Sigmoid colon (tissue), 7 donors: ENCODE results near the gene KRTCAP2. TPM values are rescaled to one million over a fixed set of nuclear protein-coding genes. Genes with fewer than 3 reads are reported as not detected.
"Not testable (repeated sequence)": the region's sequence is repeated elsewhere in the genome, so short reads cannot be mapped to it uniquely, and the experiment has no call there.

ENCODE experiments used
- DNase-seq: peaks from one replicate; pipeline ENCODE4 v3.0.0-alpha.2; 2019
- H3K27ac ChIP-seq, 4 donors: fragments of 200-600 bp; sonication (generic); one replicate each; pipeline ENCODE4 v1.5.1; 2016 to 2019; ENCODE audit warnings: mild to moderate bottlenecking in 1 of 4
- H3K27me3 ChIP-seq, 3 donors: fragments of 200-600 bp; sonication (generic); one replicate each; pipeline ENCODE4 v1.5.1; 2019; ENCODE audit warnings: mild to moderate bottlenecking in 1 of 3
- H3K36me3 ChIP-seq, 4 donors: fragments of 200-600 bp; sonication (generic); one replicate each; pipeline ENCODE4 v1.5.1; 2016 to 2019
- H3K4me1 ChIP-seq, 4 donors: fragments of 200-600 bp; sonication (generic); one replicate each; pipeline ENCODE4 v1.5.1; 2017 to 2019
- H3K4me3 ChIP-seq, 4 donors: fragments of 200-600 bp; sonication (generic); one replicate each; pipeline ENCODE4 v1.5.1; 2017 to 2019; ENCODE audit warnings: mild to moderate bottlenecking in 2 of 4, moderate library complexity in 1 of 4
- H3K9me3 ChIP-seq, 4 donors: fragments of 200-600 bp in 3 of 4; sonication (generic) in 3 of 4; one replicate each; pipeline versions ENCODE4 v1.5.1 to v1.6.1; 2013 to 2019
- EP300 ChIP-seq, 4 donors: sonication (generic); formaldehyde crosslinking; IDR thresholded peaks; one replicate each; pipeline ENCODE4 v1.6.1; 2017; ENCODE audit warnings: antibody characterized with exemption in 4 of 4
- POLR2A ChIP-seq, 2 donors: fragments of 450-650 bp; IDR thresholded peaks; one replicate each; pipeline ENCODE4 v1.6.1; 2016; ENCODE audit warnings: antibody characterized with exemption in 2 of 2, mild to moderate bottlenecking in 2 of 2, moderate library complexity in 2 of 2
- POLR2AphosphoS5 ChIP-seq, 4 donors: sonication (generic); formaldehyde crosslinking; IDR thresholded peaks; one replicate each; pipeline ENCODE4 v1.6.1; 2017; ENCODE audit warnings: antibody characterized with exemption in 4 of 4
- WGBS, 2 donors: extraction: QIAGEN DNeasy Blood & Tissue Kit; methylation state at CpG; one replicate each; pipeline ENCODE4 v1.1.7; 2013; 5-methylcytosine and 5-hydroxymethylcytosine counted together
- intact Hi-C: fragments of 100-400 bp; cut with DNase I; formaldehyde crosslinking; loops from one replicate; pipeline ENCODE4 v1.15.1; 2023
- polyA plus RNA-seq, 3 donors: library from polyadenylated mRNA; stranded (reverse); fragments of 200-250 nt; gene quantifications; one replicate each; pipeline ENCODE4 v1.2.3, GENCODE V29; 2013
- total RNA-seq, 4 donors: library from RNA; depleted of rRNA; stranded (reverse); fragments of >200 nt; gene quantifications; one replicate each; pipeline ENCODE4 v1.1.0, GENCODE V29; 2016
- TF ChIP-seq, protein P1 (sequence below), 4 experiments: fragments of 450-650 bp in 3 of 4; fragments of 200-600 bp in 1 of 4; IDR thresholded peaks; one replicate each; pipeline ENCODE4 v1.5.1; 2016 to 2019; ENCODE audit warnings: antibody characterized with exemption in 4 of 4, mild to moderate bottlenecking in 3 of 4, moderate library complexity in 2 of 4
- donor health status: healthy with polysubstance abuse.
- donor health status: Bipolar disorder and iron deficiency.
- donor health status: healthy.

Gene KRTCAP2
- total and polyA plus RNA-seq, 7 donors: 72.9 to 245 (median 113) TPM

DNA sequence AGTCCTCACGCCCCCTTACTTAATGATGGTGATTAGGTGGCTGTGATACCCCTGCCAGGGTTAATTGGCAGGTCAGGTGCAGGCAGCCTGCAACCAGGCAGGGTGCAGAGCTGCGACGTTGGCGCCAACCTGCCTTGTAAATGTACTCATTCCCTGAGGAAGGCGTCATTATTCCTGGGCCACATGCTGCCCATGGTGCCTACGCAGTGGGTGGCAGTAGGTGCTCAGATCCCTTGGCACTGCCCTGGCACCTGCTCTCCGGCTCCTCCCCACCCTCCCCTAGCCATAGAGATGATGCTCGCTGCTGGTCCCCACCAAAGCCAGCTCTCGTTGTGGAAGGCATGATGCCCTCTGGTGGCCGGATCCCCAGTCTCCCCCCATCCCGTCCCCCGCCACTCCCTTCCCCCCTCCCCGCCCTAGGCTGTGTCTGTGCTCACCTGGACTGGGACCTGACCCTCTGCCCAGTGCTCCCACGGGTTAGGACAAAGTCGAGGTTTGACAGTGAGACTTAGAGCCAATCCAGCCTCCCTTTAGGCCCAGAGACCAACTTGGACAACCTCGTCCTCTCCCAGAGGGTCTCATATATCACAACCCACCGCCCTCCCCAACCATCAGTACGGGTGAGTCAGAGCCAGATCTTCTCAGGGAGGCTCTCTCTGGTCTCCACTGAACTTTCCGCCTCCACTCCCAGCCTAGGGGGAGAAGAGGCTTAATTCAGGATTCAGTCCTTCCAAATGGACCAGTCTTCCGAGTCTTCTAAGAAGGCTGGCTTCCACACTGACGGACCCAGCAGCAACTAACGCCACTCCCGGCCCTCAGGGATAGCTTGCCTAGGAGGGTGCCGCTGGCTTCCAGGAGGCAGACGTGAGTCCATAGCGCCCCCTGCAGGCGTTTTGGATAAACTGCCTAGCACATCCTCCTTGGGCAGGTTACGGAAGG lies 5.7 kb downstream of the KRTCAP2 start:
- H3K27ac ChIP-seq: peak overlapping the region; percentile 40 to 62 (median 48)
- TF ChIP-seq, protein P1, sequence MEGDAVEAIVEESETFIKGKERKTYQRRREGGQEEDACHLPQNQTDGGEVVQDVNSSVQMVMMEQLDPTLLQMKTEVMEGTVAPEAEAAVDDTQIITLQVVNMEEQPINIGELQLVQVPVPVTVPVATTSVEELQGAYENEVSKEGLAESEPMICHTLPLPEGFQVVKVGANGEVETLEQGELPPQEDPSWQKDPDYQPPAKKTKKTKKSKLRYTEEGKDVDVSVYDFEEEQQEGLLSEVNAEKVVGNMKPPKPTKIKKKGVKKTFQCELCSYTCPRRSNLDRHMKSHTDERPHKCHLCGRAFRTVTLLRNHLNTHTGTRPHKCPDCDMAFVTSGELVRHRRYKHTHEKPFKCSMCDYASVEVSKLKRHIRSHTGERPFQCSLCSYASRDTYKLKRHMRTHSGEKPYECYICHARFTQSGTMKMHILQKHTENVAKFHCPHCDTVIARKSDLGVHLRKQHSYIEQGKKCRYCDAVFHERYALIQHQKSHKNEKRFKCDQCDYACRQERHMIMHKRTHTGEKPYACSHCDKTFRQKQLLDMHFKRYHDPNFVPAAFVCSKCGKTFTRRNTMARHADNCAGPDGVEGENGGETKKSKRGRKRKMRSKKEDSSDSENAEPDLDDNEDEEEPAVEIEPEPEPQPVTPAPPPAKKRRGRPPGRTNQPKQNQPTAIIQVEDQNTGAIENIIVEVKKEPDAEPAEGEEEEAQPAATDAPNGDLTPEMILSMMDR (IDR thresholded peaks at IDR 0.05): peak; percentile 87 to 95 (median 93)
- no peak for TF ChIP-seq POLR2AphosphoS5 (IDR thresholded peaks at IDR 0.05)
- peak overlapping the region in 2 of 4 donors; percentile 6 to 12 for H3K4me3 ChIP-seq
- H3K36me3 ChIP-seq: peaks cover 7 to 21% (median 14%) of the 10 kb centered on the region in 4 donors
- H3K9me3 ChIP-seq: no peaks in the 10 kb centered on the region
- peak; percentile 94 for DNase-seq
- intact Hi-C loops: loop anchor here (1.0 to 5.0 kb wide), 2 partner anchors 40 to 76 kb away; partner anchors contain the start of gene EFNA1
- 3 to 5% methylated on average over 28 of the region's 28 CpGs for WGBS, 2 donors
- peaks cover 0 to 7% (median 0%) of the 10 kb centered on the region in 3 donors for H3K27me3 ChIP-seq
- H3K4me1 ChIP-seq: peaks cover 0 to 32% (median 25%) of the 10 kb centered on the region in 4 donors

DNA sequence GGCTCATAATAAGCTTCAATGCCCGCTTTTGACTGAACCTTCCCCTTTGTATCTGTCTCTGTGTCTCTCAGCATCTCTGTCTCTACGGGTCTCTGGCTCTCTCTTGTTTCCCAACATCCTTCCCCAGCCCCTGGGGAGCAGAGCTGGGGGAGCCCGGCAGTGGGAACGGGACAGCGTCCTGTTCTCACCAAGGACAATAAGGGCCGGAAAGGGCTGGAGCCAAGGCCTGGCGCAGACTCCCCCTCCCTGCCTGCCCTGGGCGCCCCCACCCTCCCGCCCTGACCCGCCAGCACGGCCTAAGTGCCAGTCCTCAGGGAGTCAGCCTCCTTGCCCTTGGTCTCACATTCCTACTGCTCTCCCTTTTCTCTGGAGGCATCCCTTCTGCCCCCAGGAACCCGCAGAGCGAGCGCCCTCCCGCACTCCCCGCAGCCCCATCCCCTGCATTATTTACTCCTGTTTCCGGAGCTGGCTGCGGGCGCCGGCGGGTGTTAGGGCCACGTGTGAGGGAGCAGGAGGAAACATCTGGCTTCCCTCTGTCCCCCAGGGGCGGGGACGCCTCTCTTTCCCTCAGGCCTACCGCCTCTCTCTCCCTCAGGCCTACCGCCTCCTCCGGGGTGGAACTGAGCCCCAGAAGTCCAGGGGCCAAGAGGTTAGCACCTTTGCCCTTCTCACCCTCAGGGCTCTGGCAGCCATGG lies 6.5 kb downstream of the KRTCAP2 start:
- Histone ChIP-seq H3K36me3 (peaks cover 7 to 21% (median 14%) of the 10 kb centered on the region in 4 donors), H3K4me1 (peaks cover 0 to 24% (median 19%) of the 10 kb centered on the region in 4 donors), H3K9me3 (no peaks in the 10 kb centered on the region), H3K27ac (peak overlapping the region; percentile 40 to 62 (median 48)), H3K27me3 (peaks cover 0 to 7% (median 0%) of the 10 kb centered on the region in 3 donors), H3K4me3 (no peak overlapping the region)
- intact Hi-C loops: loop anchor here (5.0 kb wide), 1 partner anchor 39 kb away; the partner anchor contains the start of gene EFNA1
- DNase-seq: peak; percentile 89
- WGBS, 2 donors: 39 to 69% methylated on average over 27 of the region's 27 CpGs
- TF ChIP-seq, protein P1 (IDR thresholded peaks at IDR 0.05): no peak
- no peak for TF ChIP-seq POLR2A (IDR thresholded peaks at IDR 0.05)
- TF ChIP-seq EP300 (IDR thresholded peaks at IDR 0.05): no peak
- TF ChIP-seq POLR2AphosphoS5 (IDR thresholded peaks at IDR 0.05): peak in 1 of 4 donors; percentile 55

GRCh38 chr1:155166051-155166470 lies 7.0 kb downstream of the KRTCAP2 start:
- Histone ChIP-seq H3K27me3 (peaks cover 0 to 7% (median 0%) of the 10 kb centered on the region in 3 donors), H3K27ac (peak overlapping the region; percentile 40 to 62 (median 48)), H3K9me3 (no peaks in the 10 kb centered on the region), H3K4me3 (no peak overlapping the region), H3K36me3 (peaks cover 7 to 21% (median 14%) of the 10 kb centered on the region in 4 donors), H3K4me1 (peaks cover 0 to 21% (median 18%) of the 10 kb centered on the region in 4 donors)
- TF ChIP-seq POLR2AphosphoS5 (IDR thresholded peaks at IDR 0.05) (no peak), POLR2A (IDR thresholded peaks at IDR 0.05) (no peak), EP300 (IDR thresholded peaks at IDR 0.05) (no peak)
- TF ChIP-seq, protein P1 (IDR thresholded peaks at IDR 0.05): no peak
- 58 to 86% methylated on average over 8 of the region's 8 CpGs for WGBS, 2 donors
- intact Hi-C loops: loop anchor here (5.0 kb wide), 1 partner anchor 39 kb away; the partner anchor contains the start of gene EFNA1
- no peak for DNase-seq

GRCh38 chr1:155164625-155165024 lies 8.5 kb downstream of the KRTCAP2 start:
- Histone ChIP-seq H3K4me1 (peaks cover 0 to 21% (median 18%) of the 10 kb centered on the region in 4 donors), H3K36me3 (peaks cover 7 to 12% (median 8%) of the 10 kb centered on the region in 4 donors)
- WGBS, 2 donors: 94 to 95% methylated on average over 11 of the region's 11 CpGs
- DNase-seq, H3K9me3 ChIP-seq, H3K27ac ChIP-seq, H3K4me3 ChIP-seq, H3K27me3 ChIP-seq: not testable (repeated sequence)
- intact Hi-C loops: loop anchor here (5.0 kb wide), 1 partner anchor 37 kb away; the partner anchor contains the start of gene EFNA1

GRCh38 chr1:155163785-155164184 lies 9.3 kb downstream of the KRTCAP2 start:
- H3K27ac ChIP-seq, H3K36me3 ChIP-seq, H3K9me3 ChIP-seq, intact Hi-C loops, H3K27me3 ChIP-seq, DNase-seq, H3K4me3 ChIP-seq: not testable (repeated sequence)
- WGBS, 2 donors: 97 to 99% methylated on average over 4 of the region's 4 CpGs
- peaks cover 0 to 21% (median 18%) of the 10 kb centered on the region in 4 donors for H3K4me1 ChIP-seq

DNA sequence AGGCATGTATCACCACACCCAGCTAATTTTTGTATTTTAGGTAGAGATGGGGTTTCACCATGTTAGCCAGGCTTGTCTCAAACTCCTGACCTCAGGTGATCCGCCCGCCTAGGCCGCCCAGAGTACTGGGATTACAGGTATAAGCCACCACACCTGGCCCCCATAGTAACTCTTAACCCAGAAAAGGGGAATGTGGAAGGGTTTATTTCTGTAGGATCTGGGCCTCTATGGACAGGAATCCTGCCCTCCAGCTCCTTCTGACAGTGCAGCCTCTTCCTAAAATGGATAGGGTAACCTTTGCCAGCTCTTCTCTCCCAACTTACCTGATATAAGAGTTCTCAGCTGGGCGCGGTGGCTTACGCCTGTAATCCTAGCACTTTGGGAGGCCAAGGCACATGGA lies 10.5 kb downstream of the KRTCAP2 start:
- H3K27me3 ChIP-seq, H3K36me3 ChIP-seq, H3K27ac ChIP-seq, H3K9me3 ChIP-seq, H3K4me3 ChIP-seq, intact Hi-C loops: not testable (repeated sequence)
- 97 to 98% methylated on average over 6 of the region's 6 CpGs for WGBS, 2 donors
- H3K4me1 ChIP-seq: peaks cover 0 to 16% (median 13%) of the 10 kb centered on the region in 4 donors
- DNase-seq: peak; percentile 27
